Astrocyte of the spinal cord (primary cell): Measurements from ENCODE around the gene EXD3.

Experiments used
- DNase-seq: peaks from one replicate; pipeline ENCODE4 v3.0.0; 2011; ENCODE audit warnings: low read depth, low spot score
- H3K4me3 ChIP-seq: 2 replicates; pipeline ENCODE4 v1.5.1; 2011; ENCODE audit warnings: low read depth, mild to moderate bottlenecking, low read length, moderate library complexity
- CTCF ChIP-seq: IDR thresholded peaks from 2 replicates; pipeline ENCODE4 v1.5.1; 2012; ENCODE audit warnings: low read depth, mild to moderate bottlenecking, low read length, inconsistent platforms
- in situ Hi-C: cut with HindIII; loops from 2 replicates; pipeline ENCODE4 v1.10.0; 2017; ENCODE audit warnings: low sequenced_read_pairs

Gene EXD3

GRCh38 chr9:137461316-137461662 is 38.3 kb upstream of the EXD3 start:
- no peak overlapping the region for H3K4me3 ChIP-seq
- in situ Hi-C loops, result no loop called here
- no peak for TF ChIP-seq CTCF
- DNase-seq, result no peak

GRCh38 chr9:137460363-137461315 is 37.7 kb upstream of the EXD3 start:
- no peak for DNase-seq
- TF ChIP-seq CTCF, result no peak
- in situ Hi-C loops, result no loop called here
- H3K4me3 ChIP-seq, result no peak overlapping the region

- in situ Hi-C loops, result no loop called here
- H3K4me3 ChIP-seq, result peak overlapping the region; percentile 28
- no peak for TF ChIP-seq CTCF
- no peak for DNase-seq
These were observed 36.8 kb upstream of the EXD3 start for GRCh38 chr9:137459601-137460362.

- DNase-seq, result peak; percentile 87
- H3K4me3 ChIP-seq, result peak within 1 kb of the TSS; percentile 64
- no peak for TF ChIP-seq CTCF
- in situ Hi-C loops, result no loop called here
These were observed 36.2 kb upstream of the EXD3 start, which contains the start of gene NSMF for GRCh38 chr9:137459152-137459600. NSMF (minus strand) TSS chr9:137459334; CDS start chr9:137459102, 232 bp downstream.

GRCh38 chr9:137458194-137459151 is 35.5 kb upstream of the EXD3 start:
- peak overlapping the region; percentile 64 for H3K4me3 ChIP-seq
- no peak for TF ChIP-seq CTCF
- in situ Hi-C loops, result no loop called here
- peak; percentile 40 for DNase-seq
